Tongue (tissue), 2 donors: Measurements from ENCODE around the gene SLMAP. TPM values are rescaled to one million over a fixed set of nuclear protein-coding genes. Genes with fewer than 3 reads are reported as not detected.

Source experiments
- DNase-seq: peaks from one replicate; pipeline ENCODE4 v3.0.0-alpha.2; 2015
- total RNA-seq: library from RNA; depleted of rRNA; stranded (reverse); fragments of >200 nt; gene quantifications from one replicate; pipeline ENCODE4 v1.2.3, GENCODE V29; 2014

Gene SLMAP
- total RNA-seq, 1 donor from 2014 or later, result 133 TPM

DNA sequence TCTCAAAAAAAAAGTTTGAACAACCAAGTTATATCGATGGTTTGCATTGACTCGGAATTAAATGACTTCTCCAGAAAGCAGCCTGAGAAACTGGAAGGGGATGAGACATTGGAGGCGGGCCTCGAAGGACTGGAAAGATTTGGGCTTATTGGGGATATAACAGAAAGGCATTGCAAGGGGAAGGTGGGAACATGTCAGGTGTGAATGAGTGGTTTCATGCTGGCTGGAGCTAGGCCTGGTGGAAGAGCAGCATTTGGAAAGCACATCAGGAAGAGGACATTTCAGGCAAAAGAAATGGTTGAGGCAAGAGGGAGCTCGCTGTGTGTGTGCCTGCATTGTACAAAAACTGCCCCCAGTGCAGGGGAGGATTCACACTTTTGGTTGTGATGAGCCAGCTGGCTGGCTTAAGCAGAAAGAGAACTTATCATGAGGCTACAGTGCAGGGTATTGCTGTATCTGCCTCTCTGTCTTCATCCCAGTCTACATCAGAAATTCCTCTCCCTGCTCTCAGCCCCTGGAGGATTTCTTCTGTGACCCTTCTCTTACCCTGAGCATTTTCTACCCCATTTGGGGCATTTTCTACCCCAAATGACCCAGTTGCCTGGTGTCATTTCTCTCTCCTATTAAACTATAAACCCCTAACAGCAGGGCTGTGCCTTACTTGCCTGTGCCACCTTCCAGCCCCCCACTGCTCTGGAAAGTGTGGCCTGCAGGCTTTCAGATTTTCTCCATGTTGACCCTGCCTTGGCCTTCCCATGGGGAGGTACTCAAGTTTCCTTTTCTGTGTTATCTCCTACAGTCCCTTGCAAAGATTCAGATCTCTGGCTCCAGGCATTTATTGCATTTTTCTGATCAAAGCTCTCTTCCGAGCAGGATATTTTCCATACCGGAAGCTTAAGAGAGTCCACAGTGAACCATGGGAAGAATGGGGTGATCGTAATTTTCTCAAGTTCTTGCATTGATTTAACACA is 187.7 kb downstream of the SLMAP start:
- no peak for DNase-seq

DNA sequence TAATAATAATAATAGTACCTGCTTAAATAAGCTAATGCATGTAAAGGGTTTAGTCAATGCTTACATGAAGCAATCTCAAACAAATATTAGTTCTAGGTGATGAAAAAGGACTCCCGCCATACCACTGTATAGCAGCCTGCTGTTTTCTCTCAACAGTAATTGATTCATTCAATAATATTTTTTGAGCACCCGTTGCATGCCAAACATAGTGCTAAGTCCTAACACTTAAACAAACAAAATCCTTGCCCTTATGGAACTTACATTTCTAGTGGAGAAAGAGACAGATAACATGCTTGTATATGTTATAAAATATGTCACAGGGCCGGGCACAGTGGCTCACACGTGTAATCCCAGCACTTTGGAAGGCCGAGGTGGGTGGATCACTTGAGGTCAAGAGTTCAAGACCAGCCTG is 190.9 kb downstream of the SLMAP start:
- no peak for DNase-seq

DNA sequence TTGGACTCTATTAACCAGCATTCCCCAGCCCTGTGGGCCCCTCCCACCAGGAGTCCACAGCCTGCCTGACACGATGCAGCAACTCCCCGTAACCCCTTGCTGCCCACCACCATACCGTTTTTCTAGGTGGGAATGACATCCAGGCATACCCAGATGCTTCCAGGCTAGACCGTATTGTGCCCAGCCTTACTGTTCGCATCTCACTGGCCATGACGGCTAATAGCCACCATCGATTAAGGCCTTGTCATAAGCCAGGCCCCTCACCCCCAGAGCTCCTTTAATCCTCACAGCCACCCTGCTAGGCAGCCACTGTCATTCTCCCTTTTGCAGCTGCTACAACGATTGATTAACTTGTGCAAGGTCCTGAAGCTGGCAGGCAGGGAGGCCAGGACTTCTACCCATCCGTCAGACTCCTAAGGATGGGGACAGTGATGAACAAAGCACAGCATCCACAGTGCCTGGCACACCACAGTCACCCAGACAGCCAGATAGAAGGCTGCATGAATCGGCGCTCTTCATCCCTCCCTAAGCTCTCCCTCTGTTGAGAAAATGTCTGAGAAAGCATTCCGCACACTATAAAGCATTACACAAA is 192.1 kb downstream of the SLMAP start:
- DNase-seq, result no peak

- peak; percentile 36 for DNase-seq
Measured at GRCh38 chr3:57948781-57949242, 192.7 kb downstream of the SLMAP start.

GRCh38 chr3:57949344-57949743 is 193.2 kb downstream of the SLMAP start:
- DNase-seq, result no peak

DNA sequence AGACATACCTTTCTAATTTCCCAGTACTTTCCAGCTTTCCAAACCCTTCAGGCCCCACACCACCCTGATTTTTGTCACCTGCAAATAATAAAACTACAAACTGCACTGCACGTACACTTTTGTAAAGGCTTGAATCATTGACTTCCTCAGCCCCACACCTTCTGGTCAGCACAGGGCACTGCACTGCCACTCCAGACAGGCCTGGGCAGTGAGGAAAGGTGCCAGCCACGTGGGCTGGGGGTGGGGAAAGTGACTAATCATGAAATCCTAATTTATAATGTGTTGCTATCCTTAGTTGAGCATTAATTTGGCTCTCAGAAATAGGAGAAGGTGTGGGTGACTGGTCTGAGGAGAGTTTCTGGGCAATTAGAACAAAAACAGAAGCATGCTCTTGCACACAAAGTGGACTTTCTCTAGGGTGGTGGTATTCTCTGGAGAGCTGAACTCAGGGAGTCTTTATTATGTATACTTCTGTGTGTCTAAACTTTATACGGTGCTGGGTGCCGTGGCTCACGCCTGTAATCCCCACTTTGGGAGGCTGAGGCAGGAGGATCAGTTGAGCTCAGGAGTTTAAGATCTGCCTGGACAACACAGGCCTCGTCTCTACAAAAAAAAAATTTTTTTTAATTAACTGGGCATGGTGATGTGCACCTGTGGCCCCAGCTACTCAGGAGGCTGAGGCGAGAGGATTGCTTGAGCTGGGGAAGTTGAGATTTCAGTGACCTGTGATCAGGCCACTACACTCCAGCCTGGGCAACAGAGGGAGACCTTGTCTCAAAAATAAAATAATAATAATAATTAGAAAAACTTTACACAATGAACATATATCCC is 193.9 kb downstream of the SLMAP start:
- DNase-seq, result no peak

DNA sequence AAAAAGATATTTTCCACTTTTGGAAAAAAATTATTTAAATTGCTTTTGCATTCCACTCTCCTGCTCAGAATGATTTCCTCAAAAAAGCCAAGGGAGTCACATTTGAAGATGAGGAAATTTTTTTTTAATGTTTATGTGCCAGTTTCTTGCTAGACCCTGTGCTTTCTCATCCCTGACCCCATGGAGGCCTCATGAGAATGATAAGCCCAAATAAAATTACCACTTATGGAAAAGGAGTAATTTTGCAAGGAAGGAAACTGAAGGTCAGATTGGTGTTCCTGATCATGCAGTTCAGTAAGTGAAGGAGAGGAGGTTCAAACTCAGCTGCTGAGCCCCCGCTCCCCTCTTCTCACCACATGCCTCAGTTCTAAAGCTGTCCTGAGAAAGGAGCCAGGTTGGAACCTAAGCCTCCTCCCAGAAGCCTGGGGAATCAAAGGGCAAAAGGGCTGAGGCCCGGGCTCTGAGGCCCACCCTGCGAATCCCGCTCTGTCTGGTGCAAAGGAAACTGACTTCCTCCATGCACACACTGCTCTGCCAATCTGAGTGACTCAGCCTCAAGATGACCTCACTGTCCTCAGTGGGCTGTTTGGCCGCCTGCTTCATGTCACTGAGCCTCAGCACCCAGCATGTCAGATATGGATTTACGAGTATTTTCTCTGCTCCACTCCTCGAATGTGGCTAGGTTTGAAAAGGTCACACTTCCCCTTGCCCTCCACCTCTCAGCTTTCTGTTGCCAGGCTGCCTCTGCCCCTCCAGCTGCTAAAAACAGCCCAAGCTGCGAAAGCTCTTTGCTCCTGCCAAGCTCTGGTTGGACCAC is 195.2 kb downstream of the SLMAP start:
- DNase-seq, result peak; percentile 53

DNA sequence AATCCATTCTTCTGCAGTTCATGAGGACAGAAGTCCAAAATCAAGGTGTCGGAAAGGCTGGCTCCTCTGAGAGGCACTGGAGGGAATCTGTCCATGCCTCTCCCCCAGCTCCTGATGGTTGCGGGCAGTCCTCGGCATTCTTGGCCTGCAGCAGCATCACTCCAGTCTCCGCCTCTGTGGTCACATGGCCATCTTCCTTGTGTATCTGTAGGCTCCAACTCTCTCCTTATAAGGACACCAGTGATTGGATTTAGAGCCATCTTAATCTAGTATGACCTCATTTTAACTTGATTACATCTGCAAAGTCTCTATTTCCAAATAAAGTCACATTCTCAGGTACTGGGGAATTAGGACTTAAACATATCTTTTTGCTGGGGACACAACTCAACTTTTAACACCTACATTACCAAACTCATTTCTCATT is 196.1 kb downstream of the SLMAP start:
- DNase-seq, result peak; percentile 54

DNA sequence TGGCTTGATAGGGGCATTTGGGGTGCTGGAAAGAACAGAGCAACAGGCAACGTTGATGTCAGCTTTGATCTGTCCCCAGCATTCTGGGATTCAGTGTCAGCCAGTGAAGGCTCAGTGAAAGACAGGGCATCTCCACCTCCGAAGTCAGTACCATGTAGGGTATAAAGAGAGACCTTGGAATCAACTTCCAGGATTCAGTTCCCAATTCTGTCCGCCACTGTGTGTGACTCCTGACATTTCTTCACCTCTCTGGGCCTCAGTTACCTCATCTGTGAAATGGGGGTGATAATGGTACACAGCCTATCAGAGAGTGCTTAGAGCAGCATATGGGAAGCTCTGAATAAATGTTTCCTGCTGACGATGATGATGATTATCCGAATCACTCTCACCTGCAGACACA is 196.5 kb downstream of the SLMAP start:
- no peak for DNase-seq

DNA sequence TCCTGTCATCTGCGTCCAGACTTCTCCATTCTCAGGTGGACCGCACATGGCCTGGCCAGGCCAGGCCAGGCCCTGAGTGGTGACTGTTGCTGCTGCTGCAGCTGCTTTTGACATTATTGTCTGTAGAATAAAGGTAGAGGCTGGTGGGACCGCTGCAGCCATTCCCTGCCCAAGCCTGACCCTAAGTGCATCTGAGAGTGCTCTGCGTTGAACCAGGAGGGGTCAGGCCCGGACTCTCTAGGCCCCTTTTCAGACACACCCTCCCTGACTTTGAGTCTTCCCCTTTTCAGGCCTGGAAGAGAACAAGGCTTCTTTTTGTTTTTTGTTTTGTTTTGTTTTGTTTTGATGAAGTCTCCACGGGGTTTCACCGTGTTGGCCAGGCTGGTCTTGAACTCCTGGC is 197.5 kb downstream of the SLMAP start:
- DNase-seq, result no peak

- DNase-seq, result no peak
Measured at GRCh38 chr3:57956119-57956832, 200.2 kb downstream of the SLMAP start.

GRCh38 chr3:57956833-57957174 is 200.7 kb downstream of the SLMAP start:
- DNase-seq, result no peak

DNA sequence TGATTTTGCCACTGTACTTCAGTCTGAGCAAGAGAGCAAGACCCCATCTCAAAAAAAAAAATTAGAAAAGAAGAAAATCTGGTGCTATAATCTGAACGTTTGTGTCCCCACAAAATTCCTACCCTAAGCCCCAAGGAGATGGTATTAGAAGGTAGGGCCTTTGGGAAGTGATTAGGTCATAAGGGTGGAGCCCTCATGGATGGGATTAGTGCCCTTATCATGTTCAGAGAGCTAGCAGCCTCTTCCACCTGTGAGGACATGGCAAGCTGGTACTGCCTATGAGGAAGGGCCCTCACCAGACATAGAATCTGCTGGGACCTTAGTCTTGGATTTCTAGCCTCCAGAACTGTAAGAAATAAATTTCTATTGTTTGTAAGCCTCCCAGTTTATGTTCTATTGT is 201.7 kb downstream of the SLMAP start:
- no peak for DNase-seq

DNA sequence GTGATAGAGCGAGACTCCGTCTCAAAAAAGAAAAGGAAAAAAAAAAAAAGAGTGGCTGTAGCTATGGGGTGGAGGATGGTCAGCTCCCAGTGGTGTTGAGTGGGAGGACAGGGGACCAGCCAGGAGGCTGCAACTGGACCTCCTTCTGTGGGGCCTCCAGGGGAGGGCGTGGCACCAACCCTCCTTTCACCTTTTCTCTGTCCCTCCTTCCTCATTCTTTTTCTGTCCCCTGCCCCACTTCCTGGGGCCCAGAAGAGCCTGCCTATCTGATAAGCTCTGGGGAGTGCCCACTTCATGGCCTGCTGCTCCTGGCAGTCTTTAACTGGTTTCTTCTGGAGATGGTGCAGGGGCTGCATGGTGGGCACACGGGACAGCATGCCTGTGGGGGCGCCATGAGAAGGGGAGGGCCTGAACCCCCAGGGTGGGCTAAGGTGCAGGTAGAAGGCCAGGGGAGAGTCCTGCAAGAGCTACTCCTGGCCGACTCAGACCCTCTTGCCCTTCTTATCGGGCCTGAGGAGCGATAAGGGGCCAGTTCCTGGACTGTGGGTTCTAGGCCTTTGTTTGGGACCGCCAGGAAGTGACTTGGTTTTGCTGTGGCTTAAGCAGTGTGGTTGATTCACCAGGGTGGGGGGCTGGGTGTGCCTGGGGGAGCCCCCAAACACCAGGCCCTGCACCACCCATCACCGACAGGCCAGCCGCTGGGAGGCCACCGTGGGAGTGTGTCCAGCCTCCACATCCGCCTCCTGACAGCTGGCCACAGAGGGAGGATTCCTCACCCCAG is 202.7 kb downstream of the SLMAP start:
- DNase-seq, result no peak

- DNase-seq, result no peak
Measured at GRCh38 chr3:57959423-57960173, 203.5 kb downstream of the SLMAP start.

DNA sequence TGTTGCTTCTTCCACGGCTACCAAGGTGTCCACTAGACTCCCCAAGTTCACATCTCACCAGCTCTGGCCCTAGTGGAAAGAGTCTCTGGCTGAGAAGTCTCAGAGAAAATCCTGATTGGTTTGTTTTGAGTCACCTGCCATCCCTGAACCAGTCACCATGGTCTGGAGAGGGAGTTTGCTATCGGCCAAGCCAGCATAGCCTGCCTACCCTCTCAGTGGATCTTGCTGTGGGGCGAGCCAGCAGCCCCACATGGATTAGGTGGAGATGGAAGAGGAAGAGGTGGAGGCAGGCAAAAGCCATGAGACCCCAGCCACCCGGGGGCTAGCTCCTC is 204.0 kb downstream of the SLMAP start:
- DNase-seq, result no peak

- DNase-seq, result no peak
Measured at GRCh38 chr3:57961177-57961827, 205.2 kb downstream of the SLMAP start.

DNA sequence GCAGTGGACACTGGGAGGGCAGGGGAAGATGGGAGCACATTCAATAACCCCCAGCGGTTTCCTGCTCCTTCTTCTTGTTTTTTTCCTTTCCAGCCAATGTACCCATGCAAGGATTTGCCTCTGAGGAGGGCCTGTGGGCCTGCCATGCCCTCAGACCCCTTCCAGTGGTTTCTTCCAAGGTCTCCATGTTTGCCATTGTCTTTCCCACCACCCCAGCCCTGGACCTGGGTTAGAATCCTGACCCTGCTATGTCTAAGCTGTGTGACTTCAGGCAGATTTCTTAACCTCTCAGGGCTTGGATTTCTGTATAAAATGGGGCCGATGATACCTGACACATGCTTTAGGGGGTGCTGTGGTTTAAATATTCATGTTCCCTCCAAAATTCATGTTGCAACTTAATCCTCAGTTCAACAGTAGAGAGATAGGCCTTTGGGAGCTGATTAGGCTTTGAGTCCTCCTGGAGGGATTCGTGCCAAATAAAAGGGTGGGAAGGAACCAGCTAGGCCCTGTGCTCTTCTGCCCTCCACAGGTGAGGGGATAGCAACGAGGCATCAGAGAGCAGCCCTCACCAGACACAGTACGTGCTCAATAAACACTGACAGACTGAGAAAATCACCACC is 205.8 kb downstream of the SLMAP start:
- DNase-seq, result no peak

GRCh38 chr3:57962448-57962834 is 206.3 kb downstream of the SLMAP start:
- no peak for DNase-seq
